K562 (cell line): ENCODE results near the gene TENM4. TPM values are rescaled to one million over a fixed set of nuclear protein-coding genes. Genes with fewer than 3 reads are reported as not detected.

ENCODE experiments used
- ATAC-seq: fragments of 200-7000 bp; cut with Tn5 transposase; 3 replicates; pipeline ENCODE4 v1.9.1; 2020; ENCODE audit warnings: moderate library complexity
- BruUV-seq: library from RNA; stranded (reverse); fragments of 400-500 nt; replicated peaks from 2 replicates; lab custom pipeline; 2021; lab: Mats Ljungman, UMichigan
- CTCF ChIA-PET: fragments of 300-600 bp; formaldehyde crosslinking; extraction: SDS; loops from one replicate; lab custom pipeline; 2021; ENCODE audit warnings: low intra/inter-chr PET ratio; lab: Yijun Ruan, JAX
- POLR2A ChIA-PET: fragments of 300-600, 350-650 bp; sonication (Branson Sonifier 250); formaldehyde crosslinking; extraction: SDS; loops from one replicate; lab custom pipeline; 2021; ENCODE audit warnings: antibody characterized with exemption, inconsistent platforms; lab: Yijun Ruan, JAX
- DNase-seq, 4 experiments: peaks; one replicate each; pipeline versions ENCODE4 v3.0.0 to v3.0.0-alpha.2; 2011 to 2018; ENCODE audit warnings: low spot score in 3 of 4, mixed read lengths in 3 of 4; ENCODE audit errors: extremely low read depth in 1 of 4
- FAIRE-seq: peaks from 2 replicates; lab custom pipeline; 2011; peaks lifted over from hg19 to GRCh38; lab: Jason Lieb, UNC
- H2AFZ ChIP-seq: 2 replicates; pipeline ENCODE4 v1.6.0; 2011; ENCODE audit warnings: low read depth, low read length, control low read depth, inconsistent platforms
- H3K27ac ChIP-seq: fragments of 200-600 bp; 3 replicates; pipeline ENCODE4 v1.8.0; 2011; ENCODE audit warnings: low read depth, mild to moderate bottlenecking, control low read depth, inconsistent platforms, low read length, moderate library complexity, mixed read lengths; ENCODE audit errors: extremely low read depth
- H3K27me3 ChIP-seq, 2 experiments: fragments of 300-600 bp in 1 of 2; 2 replicates in 1 of 2; 3 replicates in 1 of 2; pipeline versions ENCODE4 v1.6.0 to v1.8.0; 2011; ENCODE audit warnings: inconsistent platforms in 2 of 2, low read length in 2 of 2, mild to moderate bottlenecking in 1 of 2, mixed read lengths in 1 of 2, moderate library complexity in 1 of 2; ENCODE audit not compliant: control insufficient read depth in 2 of 2, insufficient read depth in 2 of 2
- H3K36me3 ChIP-seq: fragments of 300-600 bp; 3 replicates; pipeline ENCODE4 v1.8.0; 2011; ENCODE audit warnings: mild to moderate bottlenecking, low read length, inconsistent platforms; ENCODE audit not compliant: control insufficient read depth, insufficient read depth
- H3K4me1 ChIP-seq, 2 experiments: fragments of 200-600 bp in 1 of 2; replicated peaks in 1 of 2; 2 replicates in 1 of 2; 3 replicates in 1 of 2; pipeline versions ENCODE4 v1.5.1 to v1.8.0; 2011; ENCODE audit warnings: inconsistent platforms in 2 of 2, low read length in 2 of 2, mild to moderate bottlenecking in 1 of 2, mixed read lengths in 1 of 2, moderate library complexity in 1 of 2; ENCODE audit not compliant: control insufficient read depth in 2 of 2, insufficient read depth in 2 of 2
- H3K4me2 ChIP-seq: 2 replicates; pipeline ENCODE4 v1.6.1; 2011; ENCODE audit warnings: low read length, control low read depth, inconsistent platforms, mixed read lengths; ENCODE audit not compliant: insufficient read depth
- H3K4me3 ChIP-seq: fragments of 200-600 bp; sonication (generic), shearing (Covaris generic); 2 replicates; pipeline ENCODE4 v1.5.1; 2016; ENCODE audit warnings: control low read depth, inconsistent platforms
- H3K79me2 ChIP-seq: fragments of 200-600 bp; 3 replicates; pipeline ENCODE4 v1.8.0; 2011; ENCODE audit warnings: low read length, inconsistent platforms; ENCODE audit not compliant: control insufficient read depth, insufficient read depth
- H3K9ac ChIP-seq, 2 experiments: 2 replicates each; pipeline versions ENCODE4 v1.6.0 to v1.6.1; 2011; ENCODE audit warnings: low read depth in 2 of 2, low read length in 2 of 2, control low read depth in 1 of 2, inconsistent platforms in 1 of 2, mild to moderate bottlenecking in 1 of 2, mixed read lengths in 1 of 2; ENCODE audit not compliant: insufficient read depth in 1 of 2
- H3K9me1 ChIP-seq: one replicate; pipeline ENCODE4 v1.6.0; 2011; ENCODE audit warnings: inconsistent platforms, mild to moderate bottlenecking, low read length, moderate library complexity; ENCODE audit not compliant: control insufficient read depth, insufficient read depth
- H3K9me3 ChIP-seq: replicated peaks from 2 replicates; pipeline ENCODE4 v1.5.1; 2011; ENCODE audit warnings: low read depth, low read length, inconsistent platforms; ENCODE audit not compliant: control insufficient read depth, insufficient read depth
- H4K20me1 ChIP-seq: replicated peaks from 2 replicates; pipeline ENCODE4 v1.6.1; 2011; ENCODE audit warnings: low read length, inconsistent platforms, mixed read lengths; ENCODE audit not compliant: control insufficient read depth, insufficient read depth
- CCAR2 ChIP-seq: fragments of 200-400 bp; formaldehyde crosslinking; IDR thresholded peaks from 2 replicates; pipeline ENCODE4 v1.6.1; 2017; ENCODE audit warnings: mild to moderate bottlenecking, low read depth, low read length
- EZH2 ChIP-seq: IDR thresholded peaks from 2 replicates; pipeline ENCODE4 v1.6.1; 2012; ENCODE audit warnings: low read depth, mild to moderate bottlenecking, inconsistent platforms, low read length, borderline replicate concordance
- IFI16 ChIP-seq: fragments of 250-450 bp; sonication (Bioruptor Pico); IDR thresholded peaks from 2 replicates; pipeline ENCODE4 v2.1.2; 2022; ENCODE audit warnings: mild to moderate bottlenecking, inconsistent platforms
- JUNB ChIP-seq: fragments of 450-650 bp; formaldehyde crosslinking; conservative IDR thresholded peaks from 2 replicates; pipeline ENCODE4 v1.4.0; 2020; ENCODE audit warnings: mild to moderate bottlenecking
- NR3C1 ChIP-seq: sonication (generic); formaldehyde crosslinking; IDR thresholded peaks from 2 replicates; pipeline ENCODE4 v1.8.1; 2022; ENCODE audit warnings: missing genetic modification reagents
- PTBP1 ChIP-seq: fragments of 200-400 bp; formaldehyde crosslinking; IDR thresholded peaks from 2 replicates; pipeline ENCODE4 v1.6.1; 2017; ENCODE audit warnings: low read depth, low read length
- WGBS: fragments of 100-300 bp; shearing (Covaris generic); methylation state at CpG from one replicate; pipeline ENCODE4 v1.1.6; 2016; ENCODE audit warnings: low coverage, mixed read lengths; ENCODE audit not compliant: insufficient coverage; ENCODE audit errors: missing lambda C conversion rate; 5-methylcytosine and 5-hydroxymethylcytosine counted together
- in situ Hi-C: fragments of 300-500 bp; cut with MboI; formaldehyde crosslinking; loops from 4 replicates; pipeline ENCODE4 v1.15.0; 2018; ENCODE audit warnings: inconsistent platforms, mixed read lengths
- intact Hi-C: fragments of 100-400 bp; cut with micrococcal nuclease; formaldehyde crosslinking; loops from 2 replicates; pipeline ENCODE4 v1.14.2; 2022
- polyA plus RNA-seq, 8 experiments: library from polyadenylated mRNA; depleted of rRNA in 4 of 8; stranded (reverse) in 5 of 8; unstranded in 3 of 8; fragments of >200 nt; fragmentation: Nextera tagmentation in 2 of 8; fragmentation: Illumina TruSeq in 1 of 8; extraction: Ambion mirVana in 2 of 8; extraction: Trizol in 1 of 8; gene quantifications; 2 replicates each; pipeline versions ENCODE4 v1.2.1 to v1.2.3, GENCODE V29; 2011 to 2014; ENCODE audit warnings: inconsistent platforms in 1 of 8, missing spikeins in 1 of 8
- total RNA-seq, 7 experiments: library from RNA; depleted of rRNA in 6 of 7; stranded (reverse); fragments of >200 nt in 6 of 7; fragmentation: Illumina TruSeq in 2 of 7; extraction: Trizol in 2 of 7; gene quantifications; 2 replicates each; pipeline versions ENCODE4 v1.2.1 to v1.2.3, GENCODE V29; 2011 to 2021; ENCODE audit warnings: low replicate concordance in 1 of 7
- TF ChIP-seq, protein P1 (sequence below): fragments of 200-800 bp; sonication (Bioruptor generic); IDR thresholded peaks from 2 replicates; pipeline ENCODE4 v1.6.1; 2017; ENCODE audit warnings: missing genetic modification characterization, missing compliant biosample characterization
- TF ChIP-seq, protein P2 (sequence below), 2 experiments: fragments of 450-650 bp; conservative IDR thresholded peaks; 2 replicates each; pipeline ENCODE4 v1.6.1; 2017; ENCODE audit warnings: mild to moderate bottlenecking in 2 of 2, moderate library complexity in 2 of 2
- TF ChIP-seq, protein P3 (sequence below): fragments of 150-350 bp; conservative IDR thresholded peaks from 2 replicates; pipeline ENCODE4 v1.6.1; 2014; ENCODE audit warnings: low read length

TENM4 gene
- total and polyA plus RNA-seq, 9 of the 15 experiments (the other 6 are each of a cell fraction or from before 2014, with no cell fraction given): 0.16 TPM; not detected in 8

DNA sequence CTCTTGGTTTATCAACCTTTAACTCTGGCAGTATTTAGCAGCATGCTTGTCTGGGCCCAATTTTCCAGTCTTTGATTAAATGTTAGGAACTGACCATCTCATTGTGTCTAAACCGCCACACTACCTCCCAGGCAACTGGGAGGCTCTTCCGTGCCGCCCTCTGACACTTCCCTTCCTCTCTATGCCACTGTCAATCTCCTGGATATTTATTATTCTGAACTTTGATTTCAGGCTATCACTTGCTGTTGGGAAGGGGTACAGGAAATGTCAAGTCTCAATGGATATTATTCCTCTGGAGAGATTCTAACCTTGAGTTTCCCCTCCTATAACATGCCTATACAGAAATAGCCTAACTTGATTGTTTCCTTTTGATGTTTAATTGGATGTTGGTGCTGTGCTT lies 643.3 kb downstream of the TENM4 start:
- DNase-seq: no peak
- TF ChIP-seq IFI16: no peak
- TF ChIP-seq CCAR2: no peak
- TF ChIP-seq, protein P1, sequence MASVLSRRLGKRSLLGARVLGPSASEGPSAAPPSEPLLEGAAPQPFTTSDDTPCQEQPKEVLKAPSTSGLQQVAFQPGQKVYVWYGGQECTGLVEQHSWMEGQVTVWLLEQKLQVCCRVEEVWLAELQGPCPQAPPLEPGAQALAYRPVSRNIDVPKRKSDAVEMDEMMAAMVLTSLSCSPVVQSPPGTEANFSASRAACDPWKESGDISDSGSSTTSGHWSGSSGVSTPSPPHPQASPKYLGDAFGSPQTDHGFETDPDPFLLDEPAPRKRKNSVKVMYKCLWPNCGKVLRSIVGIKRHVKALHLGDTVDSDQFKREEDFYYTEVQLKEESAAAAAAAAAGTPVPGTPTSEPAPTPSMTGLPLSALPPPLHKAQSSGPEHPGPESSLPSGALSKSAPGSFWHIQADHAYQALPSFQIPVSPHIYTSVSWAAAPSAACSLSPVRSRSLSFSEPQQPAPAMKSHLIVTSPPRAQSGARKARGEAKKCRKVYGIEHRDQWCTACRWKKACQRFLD (CRISPR knock-in tag): no peak
- TF ChIP-seq, protein P2, sequence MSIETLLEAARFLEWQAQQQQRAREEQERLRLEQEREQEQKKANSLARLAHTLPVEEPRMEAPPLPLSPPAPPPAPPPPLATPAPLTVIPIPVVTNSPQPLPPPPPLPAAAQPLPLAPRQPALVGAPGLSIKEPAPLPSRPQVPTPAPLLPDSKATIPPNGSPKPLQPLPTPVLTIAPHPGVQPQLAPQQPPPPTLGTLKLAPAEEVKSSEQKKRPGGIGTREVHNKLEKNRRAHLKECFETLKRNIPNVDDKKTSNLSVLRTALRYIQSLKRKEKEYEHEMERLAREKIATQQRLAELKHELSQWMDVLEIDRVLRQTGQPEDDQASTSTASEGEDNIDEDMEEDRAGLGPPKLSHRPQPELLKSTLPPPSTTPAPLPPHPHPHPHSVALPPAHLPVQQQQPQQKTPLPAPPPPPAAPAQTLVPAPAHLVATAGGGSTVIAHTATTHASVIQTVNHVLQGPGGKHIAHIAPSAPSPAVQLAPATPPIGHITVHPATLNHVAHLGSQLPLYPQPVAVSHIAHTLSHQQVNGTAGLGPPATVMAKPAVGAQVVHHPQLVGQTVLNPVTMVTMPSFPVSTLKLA (conservative IDR thresholded peaks at IDR 0.05): no peak
- TF ChIP-seq, protein P3, sequence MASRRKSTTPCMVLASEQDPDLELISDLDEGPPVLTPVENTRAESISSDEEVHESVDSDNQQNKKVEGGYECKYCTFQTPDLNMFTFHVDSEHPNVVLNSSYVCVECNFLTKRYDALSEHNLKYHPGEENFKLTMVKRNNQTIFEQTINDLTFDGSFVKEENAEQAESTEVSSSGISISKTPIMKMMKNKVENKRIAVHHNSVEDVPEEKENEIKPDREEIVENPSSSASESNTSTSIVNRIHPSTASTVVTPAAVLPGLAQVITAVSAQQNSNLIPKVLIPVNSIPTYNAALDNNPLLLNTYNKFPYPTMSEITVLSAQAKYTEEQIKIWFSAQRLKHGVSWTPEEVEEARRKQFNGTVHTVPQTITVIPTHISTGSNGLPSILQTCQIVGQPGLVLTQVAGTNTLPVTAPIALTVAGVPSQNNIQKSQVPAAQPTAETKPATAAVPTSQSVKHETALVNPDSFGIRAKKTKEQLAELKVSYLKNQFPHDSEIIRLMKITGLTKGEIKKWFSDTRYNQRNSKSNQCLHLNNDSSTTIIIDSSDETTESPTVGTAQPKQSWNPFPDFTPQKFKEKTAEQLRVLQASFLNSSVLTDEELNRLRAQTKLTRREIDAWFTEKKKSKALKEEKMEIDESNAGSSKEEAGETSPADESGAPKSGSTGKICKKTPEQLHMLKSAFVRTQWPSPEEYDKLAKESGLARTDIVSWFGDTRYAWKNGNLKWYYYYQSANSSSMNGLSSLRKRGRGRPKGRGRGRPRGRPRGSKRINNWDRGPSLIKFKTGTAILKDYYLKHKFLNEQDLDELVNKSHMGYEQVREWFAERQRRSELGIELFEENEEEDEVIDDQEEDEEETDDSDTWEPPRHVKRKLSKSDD: no peak
- no peak for TF ChIP-seq NR3C1 (CRISPR knock-in tag)
- no peak for TF ChIP-seq JUNB (CRISPR knock-in tag)
- TF ChIP-seq EZH2: no peak
- no peak for TF ChIP-seq PTBP1
- H3K4me1 ChIP-seq: no peaks in the 10 kb centered on the region
- H2AFZ ChIP-seq: no peak overlapping the region
- H4K20me1 ChIP-seq: no peaks in the 10 kb centered on the region
- H3K4me2 ChIP-seq: no peak overlapping the region
- H3K9me1 ChIP-seq: no peaks in the 10 kb centered on the region
- no TSS peak for BruUV-seq
- no peaks in the 10 kb centered on the region for H3K36me3 ChIP-seq
- no peaks in the 10 kb centered on the region for H3K9me3 ChIP-seq
- no peak overlapping the region for H3K27ac ChIP-seq
- H3K4me3 ChIP-seq: no peak overlapping the region
- no peak overlapping the region for H3K9ac ChIP-seq
- H3K27me3 ChIP-seq: peaks cover 0 to 6% of the 10 kb centered on the region in 2 experiments; a peak in 1 of 5 replicates
- no peak for ATAC-seq
- POLR2A ChIA-PET: no interaction called here
- intact Hi-C loops (loop anchor here (10.0 kb wide), 2 partner anchors 153 to 167 kb away; no protein-coding TSS in a partner anchor), in situ Hi-C loops (no loop called here)
- 2% methylated on average over 3 of the region's 3 CpGs for WGBS
- no peak for FAIRE-seq
- CTCF ChIA-PET: no interaction called here
- H3K79me2 ChIP-seq: no peaks in the 10 kb centered on the region
